ENCODE data around the gene CCPG1. TPM values are rescaled to one million over a fixed set of nuclear protein-coding genes. Genes with fewer than 3 reads are reported as not detected.

The CCPG1 gene
- polyA plus RNA-seq, 1 donor from 2014 or later: 64.2 TPM

DNA sequence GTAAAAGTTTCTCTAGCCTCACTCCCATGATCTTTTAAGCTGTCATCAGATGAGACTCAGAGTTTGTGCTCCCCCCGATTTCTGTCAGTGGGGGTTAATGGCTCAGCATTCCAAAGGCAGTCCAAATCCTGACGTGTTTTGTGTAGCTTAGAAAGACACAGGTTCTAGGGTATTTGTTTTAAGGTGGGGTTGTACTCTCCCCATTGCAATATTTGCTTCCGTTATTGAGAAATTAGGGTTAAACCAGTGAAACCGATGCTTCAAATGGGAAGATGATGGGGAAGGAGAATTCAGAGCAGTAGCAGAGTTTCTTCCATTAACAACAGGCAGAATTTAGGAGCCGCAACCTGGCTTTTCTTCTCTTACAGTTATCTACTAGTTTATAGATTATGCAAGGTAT lies 85.7 kb downstream of the CCPG1 start:
- Histone ChIP-seq H3F3A (ENCODE audit: insufficient read depth, low read length, poor library complexity, severe bottlenecking) (no peaks in the 10 kb centered on the region), H3K9me3 (ENCODE audit: low read length) (no peaks in the 10 kb centered on the region), H3K27ac (ENCODE audit: low read length) (no peak overlapping the region), H4K20me1 (ENCODE audit: insufficient read depth) (no peaks in the 10 kb centered on the region), H3K9me2 (ENCODE audit: insufficient read depth, low read length) (no peaks in the 10 kb centered on the region), H3K36me3 (ENCODE audit: insufficient read depth, low read length) (no peaks in the 10 kb centered on the region), H2AFZ (ENCODE audit: low read depth, low read length) (no peak overlapping the region), H3K4me3 (ENCODE audit: low read length) (no peak overlapping the region), H3K4me2 (ENCODE audit: low read length) (no peak overlapping the region), H3K9ac (ENCODE audit: low read length) (no peak overlapping the region), H3K27me3 (ENCODE audit: insufficient read depth, low read depth, low read length) (no peaks in the 10 kb centered on the region), H3K79me2 (replicated peaks; ENCODE audit: insufficient read depth, low read length) (no peaks in the 10 kb centered on the region)
- TF ChIP-seq MXI1 (conservative IDR thresholded peaks at IDR 0.05; ENCODE audit: poor library complexity, severe bottlenecking): no peak
- no peak for TF ChIP-seq EZH2 (IDR thresholded peaks at IDR 0.05; ENCODE audit: borderline replicate concordance, insufficient read depth, low read length, poor library complexity, severe bottlenecking)
- TF ChIP-seq, protein P1, sequence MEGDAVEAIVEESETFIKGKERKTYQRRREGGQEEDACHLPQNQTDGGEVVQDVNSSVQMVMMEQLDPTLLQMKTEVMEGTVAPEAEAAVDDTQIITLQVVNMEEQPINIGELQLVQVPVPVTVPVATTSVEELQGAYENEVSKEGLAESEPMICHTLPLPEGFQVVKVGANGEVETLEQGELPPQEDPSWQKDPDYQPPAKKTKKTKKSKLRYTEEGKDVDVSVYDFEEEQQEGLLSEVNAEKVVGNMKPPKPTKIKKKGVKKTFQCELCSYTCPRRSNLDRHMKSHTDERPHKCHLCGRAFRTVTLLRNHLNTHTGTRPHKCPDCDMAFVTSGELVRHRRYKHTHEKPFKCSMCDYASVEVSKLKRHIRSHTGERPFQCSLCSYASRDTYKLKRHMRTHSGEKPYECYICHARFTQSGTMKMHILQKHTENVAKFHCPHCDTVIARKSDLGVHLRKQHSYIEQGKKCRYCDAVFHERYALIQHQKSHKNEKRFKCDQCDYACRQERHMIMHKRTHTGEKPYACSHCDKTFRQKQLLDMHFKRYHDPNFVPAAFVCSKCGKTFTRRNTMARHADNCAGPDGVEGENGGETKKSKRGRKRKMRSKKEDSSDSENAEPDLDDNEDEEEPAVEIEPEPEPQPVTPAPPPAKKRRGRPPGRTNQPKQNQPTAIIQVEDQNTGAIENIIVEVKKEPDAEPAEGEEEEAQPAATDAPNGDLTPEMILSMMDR (IDR thresholded peaks at IDR 0.05; ENCODE audit: poor library complexity, severe bottlenecking): no peak
- TF ChIP-seq TAF1 (IDR thresholded peaks at IDR 0.05; ENCODE audit: low read depth): no peak
- TF ChIP-seq SMC3 (conservative IDR thresholded peaks at IDR 0.05; ENCODE audit: poor library complexity): no peak

DNA sequence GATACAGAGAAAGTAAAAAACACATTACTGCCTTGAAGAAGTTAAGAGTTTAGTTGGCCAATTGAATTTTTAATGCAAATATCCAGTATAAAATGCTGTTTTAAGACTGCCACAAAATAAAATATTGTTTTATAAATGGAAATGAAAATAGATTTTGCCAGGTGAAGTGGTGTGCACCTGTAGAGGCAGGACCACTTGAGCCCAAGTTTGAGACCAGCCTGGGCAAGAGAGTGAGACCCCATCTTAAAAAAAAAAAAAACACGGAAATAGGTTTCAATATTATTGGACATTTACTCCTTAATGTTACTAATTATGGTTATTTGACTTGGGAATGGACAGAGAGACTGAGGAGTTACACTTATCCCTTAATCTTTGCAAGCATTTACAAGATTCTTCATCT lies 87.2 kb downstream of the CCPG1 start:
- H3F3A ChIP-seq (ENCODE audit: insufficient read depth, low read length, poor library complexity, severe bottlenecking): no peaks in the 10 kb centered on the region
- no peaks in the 10 kb centered on the region for H3K27me3 ChIP-seq (ENCODE audit: insufficient read depth, low read depth, low read length)
- no peak overlapping the region for H3K4me2 ChIP-seq (ENCODE audit: low read length)

More for the DNA sequence above, 87.2 kb downstream of the CCPG1 start:
- Histone ChIP-seq H3K9ac (ENCODE audit: low read length) (no peak overlapping the region), H4K20me1 (ENCODE audit: insufficient read depth) (no peaks in the 10 kb centered on the region), H3K79me2 (replicated peaks; ENCODE audit: insufficient read depth, low read length) (no peaks in the 10 kb centered on the region), H2AFZ (ENCODE audit: low read depth, low read length) (no peak overlapping the region), H3K9me3 (ENCODE audit: low read length) (no peaks in the 10 kb centered on the region), H3K27ac (ENCODE audit: low read length) (no peak overlapping the region), H3K36me3 (ENCODE audit: insufficient read depth, low read length) (no peaks in the 10 kb centered on the region), H3K4me3 (ENCODE audit: low read length) (no peak overlapping the region), H3K9me2 (ENCODE audit: insufficient read depth, low read length) (no peaks in the 10 kb centered on the region)
- no peak for TF ChIP-seq EP300 (conservative IDR thresholded peaks at IDR 0.05; ENCODE audit: poor library complexity, severe bottlenecking)
- no peak for TF ChIP-seq REST (IDR thresholded peaks at IDR 0.05; ENCODE audit: borderline replicate concordance)
- TF ChIP-seq SMC3 (conservative IDR thresholded peaks at IDR 0.05; ENCODE audit: poor library complexity): no peak
- no peak for TF ChIP-seq POLR2AphosphoS5 (IDR thresholded peaks at IDR 0.05)
- no peak for TF ChIP-seq RAD21 (conservative IDR thresholded peaks at IDR 0.05)
- TF ChIP-seq MXI1 (conservative IDR thresholded peaks at IDR 0.05; ENCODE audit: poor library complexity, severe bottlenecking): no peak
- TF ChIP-seq TAF1 (IDR thresholded peaks at IDR 0.05; ENCODE audit: low read depth): no peak
- no peak for TF ChIP-seq EZH2 (IDR thresholded peaks at IDR 0.05; ENCODE audit: borderline replicate concordance, insufficient read depth, low read length, poor library complexity, severe bottlenecking)
- TF ChIP-seq, protein P1 (IDR thresholded peaks at IDR 0.05; ENCODE audit: poor library complexity, severe bottlenecking): no peak
